ENCODE data around the gene ZNF514.
"Not testable (repeated sequence)": the region's sequence is repeated elsewhere in the genome, so short reads cannot be mapped to it uniquely, and the experiment has no call there.

The ZNF514 gene

GRCh38 chr2:95143838-95144237 lies 15.8 kb downstream of the ZNF514 start:
- in situ Hi-C loops (cut with HindIII; ENCODE audit: low sequenced_read_pairs), result no loop called here

GRCh38 chr2:95138702-95139101 lies 20.9 kb downstream of the ZNF514 start:
- in situ Hi-C loops (cut with HindIII; ENCODE audit: low sequenced_read_pairs), result no loop called here

GRCh38 chr2:95122197-95122551 lies 37.5 kb downstream of the ZNF514 start:
- in situ Hi-C loops (cut with HindIII; ENCODE audit: low sequenced_read_pairs), result no loop called here

- in situ Hi-C loops (cut with HindIII; ENCODE audit: low sequenced_read_pairs), result no loop called here
Measured at GRCh38 chr2:95121407-95122196, 38.0 kb downstream of the ZNF514 start, which contains the start of gene MRPS5. Gene MRPS5 (minus strand): TSS chr2:95121808. CDS start chr2:95121791, 17 bp downstream.

- in situ Hi-C loops (cut with HindIII; ENCODE audit: low sequenced_read_pairs), result no loop called here
Measured at GRCh38 chr2:95121093-95121406, 38.6 kb downstream of the ZNF514 start.

- in situ Hi-C loops (cut with HindIII; ENCODE audit: low sequenced_read_pairs), result no loop called here
Measured at GRCh38 chr2:95115418-95115817, 44.2 kb downstream of the ZNF514 start.

- in situ Hi-C loops (cut with HindIII; ENCODE audit: low sequenced_read_pairs), result no loop called here
Measured at GRCh38 chr2:95113464-95113863, 46.2 kb downstream of the ZNF514 start.

- in situ Hi-C loops (cut with HindIII; ENCODE audit: low sequenced_read_pairs), result no loop called here
Measured at GRCh38 chr2:95110395-95110794, 49.3 kb downstream of the ZNF514 start.

- in situ Hi-C loops (cut with HindIII; ENCODE audit: low sequenced_read_pairs), result no loop called here
Measured at GRCh38 chr2:95109260-95109659, 50.4 kb downstream of the ZNF514 start.

- in situ Hi-C loops (cut with HindIII; ENCODE audit: low sequenced_read_pairs), result no loop called here
Measured at GRCh38 chr2:95106081-95106480, 53.6 kb downstream of the ZNF514 start.

GRCh38 chr2:95104606-95105005 lies 55.0 kb downstream of the ZNF514 start:
- in situ Hi-C loops (cut with HindIII; ENCODE audit: low sequenced_read_pairs), result no loop called here

GRCh38 chr2:95099910-95100309 lies 59.7 kb downstream of the ZNF514 start:
- in situ Hi-C loops (cut with HindIII; ENCODE audit: low sequenced_read_pairs), result no loop called here

GRCh38 chr2:95098273-95098672 lies 61.4 kb downstream of the ZNF514 start:
- in situ Hi-C loops (cut with HindIII; ENCODE audit: low sequenced_read_pairs), result not testable (repeated sequence)
